MM.1S (cell line): Measurements from ENCODE around the gene LIN7A.

ENCODE experiments used
- CTCF ChIP-seq: fragments of 300-600 bp; sonication (generic); IDR thresholded peaks from 2 replicates; pipeline ENCODE4 v1.5.1; 2016; ENCODE audit warnings: antibody characterized with exemption, low read length, mixed read lengths
- EZH2 ChIP-seq: fragments of 300-600 bp; sonication (generic); optimal IDR thresholded peaks from 2 replicates; pipeline ENCODE3; 2017; ENCODE audit warnings: low read depth, mild to moderate bottlenecking, antibody characterized with exemption, low read length, mixed read lengths

- TF ChIP-seq CTCF (no peak), EZH2 (no peak)
These were observed 88.4 kb downstream of the LIN7A start for GRCh38 chr12:80849337-80849736.
